GM12878 (cell line): Measurements from ENCODE around the gene IQCF2. TPM values are rescaled to one million over a fixed set of nuclear protein-coding genes. Genes with fewer than 3 reads are reported as not detected.

Experiments
- ATAC-seq: fragments of 200-7000 bp; cut with Tn5 transposase; 3 replicates; pipeline ENCODE4 v1.9.1; 2020; ENCODE audit warnings: mild to moderate bottlenecking, moderate library complexity
- BruUV-seq: library from RNA; stranded (reverse); fragments of 400-500 nt; replicated peaks from 2 replicates; lab custom pipeline; 2021; lab: Mats Ljungman, UMichigan
- CTCF ChIA-PET: fragments of 300-600 bp; sonication (Branson Sonifier 250); formaldehyde crosslinking; extraction: SDS; loops from one replicate; lab custom pipeline; 2021; ENCODE audit warnings: inconsistent platforms; lab: Yijun Ruan, JAX
- POLR2A ChIA-PET: fragments of 350-600 bp; formaldehyde crosslinking; extraction: SDS; loops from one replicate; lab custom pipeline; 2021; ENCODE audit warnings: inconsistent platforms; lab: Charles Lee
- RAD21 ChIA-PET: fragments of 300-600 bp; sonication (Branson Sonifier 250); formaldehyde crosslinking; loops from one replicate; lab custom pipeline; 2023; ENCODE audit warnings: antibody characterized with exemption; ENCODE audit not compliant: unreplicated experiment; lab: Charles Lee
- SMC1A ChIA-PET: fragments of 300-600 bp; sonication (Branson Sonifier 250); formaldehyde crosslinking; loops from one replicate; lab custom pipeline; 2023; ENCODE audit not compliant: unreplicated experiment, uncharacterized antibody; lab: Charles Lee
- DNase-seq: peaks from one replicate; pipeline ENCODE4 v3.0.0-alpha.2; 2011; ENCODE audit warnings: low read depth, low spot score
- FAIRE-seq: peaks from 3 replicates; lab custom pipeline; 2011; peaks lifted over from hg19 to GRCh38; lab: Jason Lieb, UNC
- H2AFZ ChIP-seq: 2 replicates; pipeline ENCODE4 v1.6.0; 2011; ENCODE audit warnings: low read depth, low read length, control low read depth; ENCODE audit not compliant: control insufficient read depth
- H3K27ac ChIP-seq: 2 replicates; pipeline ENCODE4 v1.5.1; 2011; ENCODE audit warnings: control low read depth; ENCODE audit not compliant: control insufficient read depth, insufficient read depth
- H3K27me3 ChIP-seq, 2 experiments: replicated peaks in 1 of 2; 2 replicates each; pipeline versions ENCODE4 v1.6.0 to v1.6.1; 2011; ENCODE audit warnings: low read length in 1 of 2; ENCODE audit not compliant: control insufficient read depth in 2 of 2, insufficient read depth in 2 of 2
- H3K36me3 ChIP-seq, 2 experiments: 2 replicates each; pipeline ENCODE4 v1.5.1; 2011; ENCODE audit warnings: low read length in 1 of 2; ENCODE audit not compliant: control insufficient read depth in 2 of 2, insufficient read depth in 2 of 2
- H3K4me1 ChIP-seq: 2 replicates; pipeline ENCODE4 v1.6.1; 2011; ENCODE audit warnings: mild to moderate bottlenecking, low read length, moderate library complexity, mixed read lengths; ENCODE audit not compliant: control insufficient read depth, insufficient read depth
- H3K4me2 ChIP-seq: 2 replicates; pipeline ENCODE4 v1.6.0; 2011; ENCODE audit warnings: control low read depth; ENCODE audit not compliant: control insufficient read depth, insufficient read depth
- H3K4me3 ChIP-seq: fragments of 200-600 bp; sonication (generic); 2 replicates; pipeline ENCODE4 v1.5.1; 2016
- H3K79me2 ChIP-seq: 2 replicates; pipeline ENCODE4 v1.6.0; 2011; ENCODE audit warnings: low read length; ENCODE audit not compliant: control insufficient read depth, insufficient read depth
- H3K9ac ChIP-seq: 2 replicates; pipeline ENCODE4 v1.8.0; 2011; ENCODE audit warnings: low read length, control low read depth, mixed read lengths; ENCODE audit not compliant: control insufficient read depth, insufficient read depth
- H3K9me3 ChIP-seq: replicated peaks from 3 replicates; pipeline ENCODE4 v1.5.1; 2011; ENCODE audit warnings: mild to moderate bottlenecking, low read length; ENCODE audit not compliant: control insufficient read depth, insufficient read depth
- H4K20me1 ChIP-seq: 2 replicates; pipeline ENCODE4 v1.6.0; 2011; ENCODE audit not compliant: control insufficient read depth, insufficient read depth
- CBX5 ChIP-seq: sonication (generic); IDR thresholded peaks from 2 replicates; pipeline ENCODE4 v1.6.1; 2016; ENCODE audit warnings: low read depth, moderate library complexity, mild to moderate bottlenecking, inconsistent platforms
- CTCF ChIP-seq, 3 experiments: IDR thresholded peaks in 2 of 3; conservative IDR thresholded peaks in 1 of 3; 2 replicates each; pipeline ENCODE4 v1.5.1; 2011; ENCODE audit warnings: low read depth in 3 of 3, low read length in 3 of 3, mild to moderate bottlenecking in 3 of 3, control low read depth in 2 of 3, moderate library complexity in 2 of 3, inconsistent platforms in 1 of 3, mixed read lengths in 1 of 3; ENCODE audit not compliant: control insufficient read depth in 2 of 3, insufficient read depth in 1 of 3; ENCODE audit errors: extremely low read depth in 1 of 3
- DPF2 ChIP-seq: fragments of 450-650 bp; IDR thresholded peaks from 2 replicates; pipeline ENCODE4 v1.6.1; 2017; ENCODE audit warnings: mild to moderate bottlenecking
- ESRRA ChIP-seq: IDR thresholded peaks from 2 replicates; pipeline ENCODE4 v1.6.1; 2012; ENCODE audit warnings: mild to moderate bottlenecking, low read length, improper control_type of control experiment
- GATAD2B ChIP-seq: fragments of 450-650 bp; conservative IDR thresholded peaks from 2 replicates; pipeline ENCODE4 v1.6.1; 2017; ENCODE audit warnings: low read depth, mild to moderate bottlenecking, moderate library complexity
- IKZF2 ChIP-seq, 2 experiments: fragments of 450-650 bp; IDR thresholded peaks; 2 replicates each; pipeline ENCODE4 v1.6.1; 2017; ENCODE audit warnings: mild to moderate bottlenecking in 2 of 2, moderate library complexity in 2 of 2
- MXI1 ChIP-seq: fragments of 150-350 bp; IDR thresholded peaks from 2 replicates; pipeline ENCODE4 v1.6.1; 2011; ENCODE audit warnings: low read depth, mild to moderate bottlenecking, inconsistent platforms, low read length, improper control_type of control experiment
- NFYB ChIP-seq: IDR thresholded peaks from 2 replicates; pipeline ENCODE4 v1.6.1; 2011; ENCODE audit warnings: low read depth, mild to moderate bottlenecking, low read length, improper control_type of control experiment, moderate library complexity; ENCODE audit not compliant: insufficient read depth
- RAD51 ChIP-seq: fragments of 450-650 bp; IDR thresholded peaks from 2 replicates; pipeline ENCODE4 v1.6.1; 2016; ENCODE audit warnings: moderate library complexity, mild to moderate bottlenecking, inconsistent platforms
- RB1 ChIP-seq: fragments of 450-650 bp; formaldehyde crosslinking; IDR thresholded peaks from 2 replicates; pipeline ENCODE4 v1.6.1; 2017; ENCODE audit warnings: mild to moderate bottlenecking, borderline replicate concordance
- SMC3 ChIP-seq: IDR thresholded peaks from 2 replicates; pipeline ENCODE4 v1.6.1; 2011; ENCODE audit warnings: low read length, improper control_type of control experiment, borderline replicate concordance
- TBL1XR1 ChIP-seq: IDR thresholded peaks from 2 replicates; pipeline ENCODE4 v1.6.1; 2012; ENCODE audit warnings: low read depth, low read length, improper control_type of control experiment
- WGBS: methylation state at CpG from one replicate; pipeline ENCODE4 v1.1.6; 2016; ENCODE audit warnings: low lambda C conversion rate; ENCODE audit not compliant: insufficient replicate concordance, insufficient coverage; ENCODE audit errors: missing lambda C conversion rate; 5-methylcytosine and 5-hydroxymethylcytosine counted together
- in situ Hi-C: fragments of 300-500 bp; cut with MboI; formaldehyde crosslinking; loops from 9 replicates; pipeline ENCODE4 v1.14.3; 2018; ENCODE audit warnings: mixed read lengths
- intact Hi-C: fragments of 100-400 bp; cut with micrococcal nuclease; formaldehyde crosslinking; loops from one replicate; pipeline ENCODE4 v1.14.2; 2022; ENCODE audit not compliant: unreplicated experiment
- polyA plus RNA-seq, 11 experiments: library from polyadenylated mRNA; depleted of rRNA in 4 of 11; unstranded in 6 of 11; stranded (reverse) in 5 of 11; fragments of >200 nt; fragmentation: Nextera tagmentation in 4 of 11; fragmentation: Illumina TruSeq in 1 of 11; extraction: Ambion mirVana in 4 of 11; extraction: Trizol in 1 of 11; gene quantifications; 1 replicate in 1 of 11; 2 replicates in 10 of 11; pipeline versions ENCODE4 v1.2.1 to v1.2.3, GENCODE V29; 2011 to 2016; ENCODE audit warnings: inconsistent platforms in 2 of 11, missing spikeins in 2 of 11, low read depth in 1 of 11
- total RNA-seq, 4 experiments: library from RNA; depleted of rRNA in 3 of 4; stranded (reverse); fragments of >200 nt in 3 of 4; fragmentation: Illumina TruSeq in 1 of 4; extraction: Trizol in 1 of 4; gene quantifications; 2 replicates each; pipeline versions ENCODE4 v1.2.1 to v1.2.3, GENCODE V29; 2013 to 2021
- TF ChIP-seq, protein P1 (sequence below): IDR thresholded peaks from 2 replicates; pipeline ENCODE4 v1.6.1; 2012; ENCODE audit warnings: low read depth, low read length, improper control_type of control experiment
- TF ChIP-seq, protein P2 (sequence below): fragments of 150-350 bp; IDR thresholded peaks from 2 replicates; pipeline ENCODE4 v1.6.1; 2014; ENCODE audit warnings: mild to moderate bottlenecking, low read depth, low read length
- TF ChIP-seq, protein P3 (sequence below): IDR thresholded peaks from 2 replicates; pipeline ENCODE4 v1.6.1; 2011; ENCODE audit warnings: low read depth, low read length, improper control_type of control experiment, borderline replicate concordance

IQCF2 gene
- total and polyA plus RNA-seq, 10 of the 15 experiments (the other 5 are each of a cell fraction or from before 2014, with no cell fraction given): not detected

- ChIA-PET CTCF (no interaction called here), POLR2A (no interaction called here), RAD21 (no interaction called here), SMC1A (no interaction called here)
- H3K36me3 ChIP-seq: no peaks in the 10 kb centered on the region
- no peaks in the 10 kb centered on the region for H4K20me1 ChIP-seq
- in situ Hi-C loops: no loop called here
- WGBS: 64% methylated on average over 3 of the region's 3 CpGs
- no peak overlapping the region for H3K4me2 ChIP-seq
- DNase-seq: no peak
- H3K9me3 ChIP-seq: no peaks in the 10 kb centered on the region; the same call in 2 of the 3 replicates
- no peak overlapping the region for H3K4me3 ChIP-seq
- TF ChIP-seq MXI1 (no peak), ESRRA (no peak), DPF2 (no peak), RAD51 (no peak), RB1 (no peak), GATAD2B (no peak), CTCF (IDR thresholded peaks at IDR 0.05 in 2 of 3, conservative IDR thresholded peaks at IDR 0.05 in 1 of 3; ENCODE audit: control insufficient read depth in 2 of 3, extremely low read depth in 1 of 3, insufficient read depth in 1 of 3, low read depth in 3 of 3, low read length in 3 of 3) (no peak), NFYB (no peak), TBL1XR1 (no peak), SMC3 (no peak), CBX5 (no peak), IKZF2 (IDR thresholded peaks at IDR 0.05) (no peak)
- TF ChIP-seq, protein P1, sequence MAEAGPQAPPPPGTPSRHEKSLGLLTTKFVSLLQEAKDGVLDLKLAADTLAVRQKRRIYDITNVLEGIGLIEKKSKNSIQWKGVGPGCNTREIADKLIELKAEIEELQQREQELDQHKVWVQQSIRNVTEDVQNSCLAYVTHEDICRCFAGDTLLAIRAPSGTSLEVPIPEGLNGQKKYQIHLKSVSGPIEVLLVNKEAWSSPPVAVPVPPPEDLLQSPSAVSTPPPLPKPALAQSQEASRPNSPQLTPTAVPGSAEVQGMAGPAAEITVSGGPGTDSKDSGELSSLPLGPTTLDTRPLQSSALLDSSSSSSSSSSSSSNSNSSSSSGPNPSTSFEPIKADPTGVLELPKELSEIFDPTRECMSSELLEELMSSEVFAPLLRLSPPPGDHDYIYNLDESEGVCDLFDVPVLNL: no peak
- TF ChIP-seq, protein P2, sequence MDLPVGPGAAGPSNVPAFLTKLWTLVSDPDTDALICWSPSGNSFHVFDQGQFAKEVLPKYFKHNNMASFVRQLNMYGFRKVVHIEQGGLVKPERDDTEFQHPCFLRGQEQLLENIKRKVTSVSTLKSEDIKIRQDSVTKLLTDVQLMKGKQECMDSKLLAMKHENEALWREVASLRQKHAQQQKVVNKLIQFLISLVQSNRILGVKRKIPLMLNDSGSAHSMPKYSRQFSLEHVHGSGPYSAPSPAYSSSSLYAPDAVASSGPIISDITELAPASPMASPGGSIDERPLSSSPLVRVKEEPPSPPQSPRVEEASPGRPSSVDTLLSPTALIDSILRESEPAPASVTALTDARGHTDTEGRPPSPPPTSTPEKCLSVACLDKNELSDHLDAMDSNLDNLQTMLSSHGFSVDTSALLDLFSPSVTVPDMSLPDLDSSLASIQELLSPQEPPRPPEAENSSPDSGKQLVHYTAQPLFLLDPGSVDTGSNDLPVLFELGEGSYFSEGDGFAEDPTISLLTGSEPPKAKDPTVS: no peak
- TF ChIP-seq, protein P3, sequence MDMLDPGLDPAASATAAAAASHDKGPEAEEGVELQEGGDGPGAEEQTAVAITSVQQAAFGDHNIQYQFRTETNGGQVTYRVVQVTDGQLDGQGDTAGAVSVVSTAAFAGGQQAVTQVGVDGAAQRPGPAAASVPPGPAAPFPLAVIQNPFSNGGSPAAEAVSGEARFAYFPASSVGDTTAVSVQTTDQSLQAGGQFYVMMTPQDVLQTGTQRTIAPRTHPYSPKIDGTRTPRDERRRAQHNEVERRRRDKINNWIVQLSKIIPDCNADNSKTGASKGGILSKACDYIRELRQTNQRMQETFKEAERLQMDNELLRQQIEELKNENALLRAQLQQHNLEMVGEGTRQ: no peak
- H2AFZ ChIP-seq: no peak overlapping the region
- H3K27me3 ChIP-seq: peaks cover 0 to 7% of the 10 kb centered on the region in 2 experiments; a peak in 1 of 4 replicates
- intact Hi-C loops: no loop called here
- no peaks in the 10 kb centered on the region for H3K4me1 ChIP-seq
- no peak for ATAC-seq
- H3K9ac ChIP-seq: no peak overlapping the region
- FAIRE-seq: no peak
- no peak overlapping the region for H3K27ac ChIP-seq
- H3K79me2 ChIP-seq: no peaks in the 10 kb centered on the region
- BruUV-seq: no TSS peak
Observed at GRCh38 chr3:51814034-51814433, 47.4 kb upstream of the IQCF2 start.
